ENCODE measurements around the gene MICOS13.

Gene MICOS13

DNA sequence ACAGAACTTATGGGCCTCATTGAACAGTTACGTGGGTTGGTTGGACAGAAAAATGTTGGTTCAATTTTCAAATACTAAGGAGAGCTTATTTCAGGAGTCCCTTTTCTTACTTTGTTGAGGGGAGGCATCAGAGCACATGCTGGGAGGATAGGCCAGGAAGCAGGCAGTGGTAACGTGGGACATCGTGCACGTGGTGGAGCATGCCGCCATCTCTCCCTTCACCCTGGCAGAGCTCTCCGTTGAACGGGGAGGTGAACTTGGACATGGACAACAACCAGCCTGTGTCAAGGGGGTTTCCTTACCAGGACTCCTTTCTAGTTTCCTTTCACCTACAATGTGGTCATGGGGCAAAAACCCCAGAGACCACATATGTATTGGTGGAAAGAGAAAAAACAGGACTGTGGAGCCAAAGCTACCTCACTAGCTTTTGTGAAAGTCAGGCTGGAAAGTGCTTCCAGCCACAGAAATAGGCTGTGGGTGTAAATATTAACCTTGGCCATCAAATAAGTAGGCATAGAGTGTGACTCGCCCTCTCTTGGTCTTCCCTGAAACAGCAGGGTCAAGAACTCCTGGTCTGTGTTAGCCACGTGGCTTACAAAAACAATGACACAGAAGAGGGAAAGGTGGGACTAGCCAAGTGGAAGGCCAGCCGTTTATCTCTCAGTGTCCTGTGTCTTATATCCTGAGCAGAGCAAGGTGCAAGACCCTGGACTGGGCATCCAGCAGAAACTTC, 14.4 kb downstream of the MICOS13 start:
- DNase-seq = no peak

DNA sequence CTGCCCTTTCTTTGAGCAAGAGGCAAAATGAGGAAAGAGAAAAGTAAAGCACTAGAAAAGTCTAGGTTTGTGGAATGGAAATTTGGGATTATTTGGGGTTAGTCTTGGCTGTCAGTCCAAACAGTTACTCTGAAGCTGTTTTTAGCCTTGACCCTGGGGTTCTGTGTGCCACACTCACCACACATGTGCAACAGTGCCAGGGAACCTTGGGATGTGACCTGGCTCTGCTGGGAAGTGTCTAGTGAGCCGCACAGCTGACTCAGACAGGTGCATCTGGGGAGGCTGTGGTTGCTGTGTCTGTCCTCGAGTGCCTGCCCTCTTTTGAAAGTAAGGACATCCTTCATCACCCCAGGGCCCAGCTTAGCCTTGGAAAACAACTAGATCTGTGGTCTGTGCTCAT, 15.8 kb downstream of the MICOS13 start:
- no peak for DNase-seq

DNA sequence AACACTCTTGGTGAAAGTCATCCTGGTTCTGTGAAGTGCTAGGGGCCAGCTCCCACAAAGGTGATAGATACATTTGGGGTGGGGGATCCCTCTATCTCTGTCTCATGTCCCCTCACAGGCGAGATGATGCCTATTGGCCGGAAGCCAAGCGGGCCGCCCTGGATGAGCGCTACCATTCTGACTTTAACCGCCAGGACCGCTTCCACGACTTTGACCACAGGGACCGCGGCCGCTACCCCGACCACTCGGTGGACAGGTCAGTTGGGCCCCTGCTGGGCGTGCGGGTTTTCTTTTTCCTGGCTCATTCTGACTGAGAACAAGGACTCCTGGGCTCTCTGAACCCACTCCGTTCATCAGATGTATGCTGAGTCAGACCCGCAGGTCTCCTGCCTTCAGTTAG, 16.4 kb downstream of the MICOS13 start:
- no peak for DNase-seq

DNA sequence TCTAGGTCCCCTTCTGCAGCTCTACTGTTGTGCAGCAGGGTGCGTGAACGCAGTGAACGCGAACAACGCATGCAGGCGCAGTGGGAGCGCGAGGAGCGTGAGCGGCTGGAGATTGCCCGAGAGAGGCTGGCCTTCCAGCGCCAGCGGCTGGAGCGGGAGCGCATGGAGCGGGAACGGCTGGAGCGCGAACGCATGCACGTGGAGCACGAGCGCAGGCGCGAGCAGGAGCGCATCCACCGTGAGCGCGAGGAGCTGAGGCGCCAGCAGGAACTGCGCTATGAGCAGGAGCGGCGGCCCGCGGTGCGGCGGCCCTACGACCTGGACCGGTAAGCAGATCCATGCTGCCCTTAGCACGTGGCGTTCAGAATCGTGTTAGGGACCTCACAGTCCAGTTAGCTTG, 18.8 kb downstream of the MICOS13 start:
- no peak for DNase-seq

DNA sequence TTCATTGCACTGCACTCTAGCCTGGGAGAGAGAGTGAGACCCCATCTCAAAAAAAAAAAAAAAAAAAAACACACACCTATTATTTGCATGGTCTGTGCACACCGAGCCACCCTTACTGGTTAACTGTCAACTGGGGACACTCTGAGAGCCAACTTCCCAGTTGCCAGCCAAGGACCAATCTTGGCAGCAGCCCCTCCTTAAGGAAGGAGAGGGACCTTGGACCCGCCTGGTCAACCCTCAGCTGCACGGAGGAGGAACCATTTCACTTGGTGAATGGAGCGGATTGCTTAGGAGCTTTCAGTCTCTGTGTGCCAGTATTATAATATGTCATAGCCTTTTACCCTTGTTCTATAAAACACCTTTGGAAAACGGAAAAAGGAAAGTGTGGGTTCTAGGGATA, 24.9 kb downstream of the MICOS13 start:
- no peak for DNase-seq

DNA sequence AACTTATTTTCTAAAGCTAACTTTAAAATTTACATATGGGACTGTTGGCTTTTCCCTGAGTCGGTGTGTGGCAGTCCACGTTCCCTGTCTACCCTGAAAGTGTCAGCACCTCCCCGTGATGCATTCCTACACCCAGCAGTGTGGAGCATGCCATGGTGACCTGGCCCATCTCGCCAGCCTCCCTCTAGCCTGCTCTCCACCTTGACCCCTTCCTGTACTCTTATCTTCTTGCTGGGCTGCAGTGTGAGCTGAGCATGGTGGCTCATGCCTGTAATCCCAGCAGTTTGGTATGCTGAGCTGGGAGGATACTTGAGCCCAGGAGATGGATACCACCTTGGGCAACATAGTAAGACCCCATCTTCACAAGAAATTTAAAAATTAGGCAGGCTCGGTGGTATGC, 25.4 kb downstream of the MICOS13 start:
- DNase-seq = no peak

DNA sequence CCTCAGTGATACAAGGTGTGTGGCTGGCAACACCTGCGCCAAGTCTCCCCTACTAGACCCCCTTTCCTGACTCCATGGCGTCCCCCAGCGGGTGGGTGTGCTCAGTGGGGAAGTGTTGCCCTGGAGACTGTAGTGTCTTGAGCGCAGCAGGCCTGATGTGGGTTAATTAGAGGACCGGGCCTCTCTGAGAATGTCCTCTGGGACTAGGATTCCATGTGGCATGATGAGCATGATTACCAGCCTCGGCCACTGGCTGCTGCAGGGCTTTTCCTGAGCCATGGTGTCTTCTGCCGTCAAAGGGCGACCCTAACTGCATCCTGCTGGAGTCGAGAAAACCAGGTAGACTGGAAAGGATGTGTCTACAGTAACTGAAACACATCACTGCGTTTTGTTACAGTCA, 28.1 kb downstream of the MICOS13 start:
- no peak for DNase-seq

DNA sequence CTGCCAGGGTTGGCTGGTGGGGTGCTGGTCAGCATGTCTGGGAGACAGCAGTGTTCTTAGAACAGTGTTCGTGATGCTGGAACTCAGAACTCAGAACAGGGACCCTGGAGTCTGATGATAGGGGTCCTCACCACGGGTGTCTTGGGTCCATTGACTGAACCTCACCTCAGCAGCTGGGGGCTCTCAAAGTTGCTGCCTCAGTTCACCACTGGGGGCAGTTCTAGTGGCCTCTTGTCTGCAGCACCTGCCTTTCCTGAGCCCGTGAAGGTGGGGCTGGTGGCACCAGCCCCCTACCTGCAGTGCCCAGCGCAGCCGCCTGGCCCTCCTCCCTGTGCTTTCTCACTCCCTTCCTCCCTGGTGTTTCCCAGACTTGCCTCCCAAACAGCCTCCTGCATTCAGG, 29.0 kb downstream of the MICOS13 start:
- DNase-seq = no peak

DNA sequence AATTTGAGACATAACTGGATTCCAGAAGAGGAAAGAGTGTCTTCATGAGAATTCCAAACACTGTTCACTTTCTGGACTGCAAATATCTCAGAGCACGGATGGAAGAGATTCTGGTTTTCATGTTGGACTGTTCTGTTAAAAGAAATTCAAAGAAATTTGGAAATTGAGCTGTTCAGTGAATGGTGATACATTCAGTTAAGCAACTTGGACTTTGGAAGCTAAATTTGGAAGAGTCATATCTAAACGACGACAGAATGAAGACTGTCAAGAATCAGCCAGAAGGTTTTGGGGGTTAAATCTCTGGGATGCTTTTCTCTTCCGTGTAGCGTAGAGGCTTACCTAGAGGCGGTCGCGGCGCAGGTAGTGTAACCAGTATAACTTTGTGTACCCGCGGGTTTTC, 31.9 kb downstream of the MICOS13 start:
- no peak for DNase-seq

DNA sequence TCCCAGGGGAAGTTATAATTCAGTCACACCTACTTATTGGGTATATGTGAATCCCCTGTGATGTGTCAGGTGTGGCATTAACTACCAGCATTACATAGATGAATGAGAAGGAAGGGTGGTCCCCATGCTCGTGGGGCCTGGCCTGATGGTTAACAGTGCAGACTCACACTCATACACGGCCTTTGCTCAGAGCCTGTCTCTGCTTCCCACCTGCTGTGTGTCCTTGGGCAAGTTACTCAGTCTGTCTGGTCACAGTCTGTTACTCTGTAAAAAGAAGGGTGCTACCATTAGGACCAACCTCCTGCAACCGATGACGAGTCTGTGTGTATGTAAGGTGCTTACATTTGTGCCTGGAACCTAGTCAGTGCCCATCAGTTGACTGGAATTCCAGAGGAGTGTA, 33.6 kb downstream of the MICOS13 start:
- DNase-seq = no peak

DNA sequence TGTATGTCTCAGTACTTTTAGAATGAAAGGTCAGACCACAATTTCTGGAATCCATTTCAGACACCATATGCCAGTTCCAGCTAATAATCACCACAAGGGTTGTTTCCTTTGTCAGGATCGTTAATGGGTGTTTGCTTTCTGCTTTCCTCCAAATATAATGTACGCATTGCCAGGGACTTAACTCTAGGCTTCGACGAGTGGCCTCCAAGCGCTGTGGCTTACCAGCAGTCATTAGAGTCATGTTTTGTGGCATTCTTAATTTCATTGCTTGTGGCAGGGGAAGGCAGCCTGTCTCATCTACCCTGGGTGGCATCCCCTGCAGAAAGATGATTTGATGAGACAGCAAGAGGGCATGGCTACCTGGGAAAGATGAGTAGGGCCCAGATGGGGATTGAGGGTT, 34.9 kb downstream of the MICOS13 start:
- DNase-seq = no peak

DNA sequence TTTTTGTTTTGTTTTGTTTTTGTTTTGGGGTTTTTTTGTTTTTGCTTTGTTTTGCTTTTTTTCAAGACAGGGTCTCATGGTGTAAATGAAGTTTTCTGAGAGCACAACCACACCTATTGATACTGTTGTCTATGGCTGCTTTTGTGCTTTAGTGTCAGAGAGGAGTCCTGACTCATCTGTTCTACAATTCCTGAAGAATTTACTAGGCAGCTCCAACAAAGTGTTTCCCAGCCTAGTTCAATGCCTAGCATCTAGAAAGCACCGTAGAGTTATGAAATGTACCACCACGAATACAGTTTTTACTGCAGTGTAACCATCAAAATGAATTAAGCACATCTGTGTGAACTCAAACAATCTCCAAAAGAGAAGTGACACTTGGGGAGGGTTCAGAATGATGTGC, 36.3 kb downstream of the MICOS13 start:
- DNase-seq = no peak

DNA sequence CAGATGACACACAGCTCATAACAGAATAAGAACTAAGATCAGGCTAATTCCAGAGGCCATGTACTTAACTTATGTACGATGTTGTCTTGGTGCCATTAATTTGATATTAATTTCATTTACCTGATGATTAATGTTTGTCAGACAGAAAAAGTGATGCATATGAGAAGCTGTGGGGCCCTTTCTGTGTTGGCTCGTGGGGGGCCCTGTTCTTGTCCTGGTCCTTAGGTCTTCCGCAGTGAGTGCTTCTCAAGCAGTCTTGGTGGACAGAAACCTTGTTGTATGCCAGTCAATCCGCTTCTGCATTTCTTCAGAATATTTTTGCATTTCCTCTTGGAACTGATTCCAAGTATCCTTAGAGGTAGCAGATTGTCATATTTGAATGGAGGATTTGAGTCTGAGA, 37.3 kb downstream of the MICOS13 start:
- no peak for DNase-seq

DNA sequence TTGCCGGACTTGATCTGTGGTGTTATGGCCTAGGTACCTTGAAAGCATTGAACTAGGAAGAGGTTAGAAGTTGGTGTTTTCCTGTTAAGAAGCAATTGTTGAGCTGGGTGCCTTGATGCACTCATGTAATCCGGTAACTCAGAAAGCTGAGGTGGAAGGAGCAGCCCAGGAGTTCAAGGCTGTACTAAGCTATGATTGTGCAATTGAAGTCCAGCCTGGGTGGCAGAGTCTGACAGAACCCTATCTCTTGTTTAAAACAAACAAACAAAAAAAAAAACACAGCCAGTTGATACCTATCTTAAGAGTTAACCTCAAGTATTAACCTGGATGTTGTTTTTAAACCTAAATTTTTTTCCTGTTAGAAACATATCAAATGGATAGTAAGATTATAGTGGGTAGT, 38.1 kb downstream of the MICOS13 start:
- DNase-seq = no peak

DNA sequence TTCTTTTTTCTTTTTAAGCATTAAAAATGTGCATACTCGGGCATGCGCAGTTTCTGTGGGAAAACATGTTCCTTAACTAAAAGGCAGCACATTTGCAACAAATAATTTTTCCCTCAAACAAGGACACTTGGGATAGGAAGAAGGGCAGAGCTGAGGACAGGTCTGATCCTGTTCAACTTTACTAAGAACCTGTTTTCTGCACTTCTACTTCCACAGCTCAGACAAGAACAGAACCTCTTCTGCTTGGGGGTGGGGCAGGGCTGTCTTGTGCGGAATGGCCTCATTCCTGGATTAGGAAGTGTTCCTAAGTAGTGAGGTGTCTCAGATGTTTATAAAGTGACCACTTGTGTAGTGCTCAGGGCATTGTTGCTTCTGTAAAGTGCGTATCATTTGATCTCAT, 39.1 kb downstream of the MICOS13 start:
- no peak for DNase-seq

DNA sequence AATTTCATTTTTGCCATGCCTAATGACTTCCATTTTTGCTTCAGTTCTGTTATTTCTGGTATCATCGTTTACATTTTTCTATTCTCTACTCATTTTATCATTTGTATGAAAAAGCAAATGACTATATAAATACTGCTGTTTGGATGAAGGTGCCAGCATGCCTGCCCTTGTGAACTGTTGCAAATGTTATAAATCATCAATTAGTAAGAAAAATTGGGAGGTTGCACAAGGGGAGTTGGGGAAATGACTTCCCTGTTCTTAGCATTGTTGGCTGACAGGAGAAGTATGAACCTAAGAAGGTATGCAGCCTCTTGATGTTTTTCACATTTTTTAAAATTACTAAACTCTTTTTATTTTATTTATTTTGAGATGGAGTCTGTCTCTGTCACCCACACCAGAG, 42.3 kb downstream of the MICOS13 start:
- no peak for DNase-seq

DNA sequence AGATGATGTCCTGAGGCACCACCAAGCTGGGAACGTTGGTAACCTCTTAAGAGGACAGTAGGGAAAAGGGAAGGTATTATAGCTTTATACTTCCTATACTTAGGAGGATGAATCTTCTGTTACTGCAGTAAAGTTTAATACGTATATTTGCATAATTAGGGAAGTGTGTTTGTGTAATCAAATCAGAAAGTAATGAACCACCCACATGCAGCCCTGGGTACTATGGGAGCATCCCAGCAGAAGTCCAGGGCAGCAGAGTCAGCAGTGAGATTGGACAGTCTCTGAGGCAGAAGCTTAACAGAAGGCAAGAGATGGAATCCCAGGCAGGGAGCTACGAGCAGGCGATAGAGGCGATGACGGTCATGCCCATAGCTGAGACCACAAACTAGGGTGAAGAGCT, 44.9 kb downstream of the MICOS13 start:
- no peak for DNase-seq

DNA sequence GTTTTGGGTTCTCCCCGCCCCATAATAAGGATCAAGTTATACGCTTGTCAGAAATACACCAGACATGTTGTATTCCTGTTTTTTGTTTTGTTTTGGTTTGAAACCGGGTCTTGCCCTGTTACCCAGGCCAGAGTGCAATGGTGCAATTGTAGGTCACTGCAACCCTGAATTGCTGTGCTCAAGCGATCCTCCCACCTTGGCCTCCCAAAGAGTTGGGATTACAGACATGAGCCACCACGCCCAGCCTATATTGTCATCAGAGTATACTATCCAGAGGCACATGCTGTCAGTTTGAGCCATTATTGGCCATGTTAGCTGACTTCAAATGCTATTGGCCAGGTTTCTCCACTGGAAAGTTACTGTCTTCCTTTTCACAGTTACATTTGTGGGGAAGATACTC, 47.7 kb downstream of the MICOS13 start:
- DNase-seq = no peak

DNA sequence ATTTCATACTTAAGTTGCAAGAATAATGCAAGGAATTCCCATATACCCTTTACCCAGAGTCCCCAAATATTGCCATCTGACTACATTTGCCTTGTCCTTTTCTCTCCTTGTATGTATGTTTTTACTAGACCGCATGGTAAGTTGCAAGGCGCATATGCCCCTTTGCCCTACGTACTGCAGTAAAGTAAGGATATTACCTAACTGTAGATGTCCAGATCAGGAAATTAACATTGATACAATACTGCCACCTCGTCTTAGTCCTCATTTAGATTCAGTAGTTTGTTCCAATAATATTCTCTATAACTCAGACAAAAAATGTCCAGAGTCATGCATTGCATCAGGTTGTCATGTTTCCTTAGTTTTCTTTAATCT, 48.1 kb downstream of the MICOS13 start:
- no peak for DNase-seq

DNA sequence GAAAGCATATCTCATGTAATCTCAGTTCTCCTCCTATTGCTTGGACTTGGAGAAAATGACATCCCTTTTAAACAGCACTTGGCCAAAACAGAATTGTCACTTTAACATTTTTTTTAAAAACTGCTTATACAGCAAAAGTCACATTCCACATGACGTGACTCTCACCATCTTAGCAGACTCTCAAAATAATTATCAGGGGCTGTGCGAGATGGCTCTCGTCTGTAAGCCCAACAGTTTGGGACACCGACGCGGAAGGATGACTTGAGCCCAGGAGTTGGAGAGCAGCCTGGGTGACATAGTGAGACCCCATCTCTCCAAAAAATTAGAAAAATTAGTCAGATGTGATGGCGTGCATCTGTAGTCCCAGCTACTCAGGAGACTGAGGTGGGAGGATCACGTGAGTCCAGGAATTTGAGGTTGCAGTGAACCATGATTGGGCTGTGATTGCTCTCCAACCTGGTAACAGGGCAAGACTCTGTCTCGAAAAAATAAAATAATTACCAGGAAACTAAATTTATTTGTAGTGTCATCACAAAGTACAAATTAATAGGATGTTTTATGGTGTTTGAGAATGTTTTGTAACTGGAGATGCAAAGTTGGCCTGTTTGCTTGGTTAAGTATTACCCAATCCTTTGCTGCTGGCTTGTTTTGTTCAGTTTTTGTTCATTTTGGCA, 48.6 kb downstream of the MICOS13 start:
- DNase-seq = no peak

DNA sequence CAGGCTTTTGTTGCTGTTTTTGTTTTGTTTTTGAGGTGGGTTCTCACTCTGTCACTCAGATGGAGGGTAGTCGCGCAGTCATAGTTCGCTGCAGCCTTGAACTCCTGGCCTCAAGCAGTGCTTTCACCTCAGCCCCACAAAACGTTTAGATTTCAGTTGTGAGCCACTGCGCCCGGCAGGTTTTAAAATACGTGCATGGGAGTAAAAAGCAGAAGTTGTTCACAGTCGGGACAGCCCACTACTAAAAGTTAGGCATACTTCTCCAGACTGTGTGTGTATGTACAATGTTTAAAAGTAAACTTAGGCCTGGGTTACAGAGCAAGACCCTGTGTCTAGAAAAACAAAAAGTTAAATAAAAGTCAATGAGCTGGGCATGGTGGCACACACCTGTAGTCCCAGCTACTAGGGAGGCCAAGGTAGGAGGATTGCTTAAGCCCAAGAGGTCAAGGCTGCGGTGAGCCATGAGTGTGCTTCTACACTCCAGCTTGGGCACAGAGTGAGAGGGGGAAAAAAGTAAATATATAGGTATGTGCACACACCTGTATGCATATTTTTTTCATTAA, 51.3 kb downstream of the MICOS13 start:
- no peak for DNase-seq

DNA sequence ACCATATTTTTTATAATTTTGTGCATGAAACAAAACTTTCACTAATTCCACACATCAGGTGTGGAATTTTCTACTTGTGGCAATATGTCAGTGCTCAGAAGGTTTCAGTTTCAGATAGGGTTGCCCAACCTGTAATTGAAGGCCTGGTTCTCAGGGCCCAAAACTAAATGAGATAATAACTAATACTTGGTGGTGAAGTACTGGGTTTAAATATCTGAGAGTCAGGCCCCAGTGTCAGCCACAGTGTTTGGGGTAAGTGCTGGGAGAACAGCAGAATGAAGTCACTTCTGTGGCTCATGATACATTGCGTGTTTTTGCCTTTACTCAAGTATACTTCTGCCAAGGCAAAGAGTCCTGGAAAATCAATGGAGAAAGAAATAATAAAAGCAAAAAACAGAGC, 51.9 kb downstream of the MICOS13 start:
- no peak for DNase-seq

Data from NCI-H226 (cell line).